Limb (tissue), 2 donors: Measurements from ENCODE around the gene CALCOCO1.

Source experiments
- DNase-seq, 2 donors: peaks; one replicate each; pipeline ENCODE4 v3.0.0-alpha.2; 2016; ENCODE audit errors: extremely low spot score in 2 of 2

Gene CALCOCO1

GRCh38 chr12:53660041-53660440 lies 67.2 kb downstream of the CALCOCO1 start:
- DNase-seq: peak in 1 of 2 donors; percentile 40

GRCh38 chr12:53659571-53659981 lies 67.7 kb downstream of the CALCOCO1 start:
- peak in 1 of 2 donors; percentile 70 for DNase-seq

- peak; percentile 59 to 80 for DNase-seq
Measured at GRCh38 chr12:53659011-53659551, 68.2 kb downstream of the CALCOCO1 start.
